T-cell (primary cell): Measurements from ENCODE around the gene SEMA6C. TPM values are rescaled to one million over a fixed set of nuclear protein-coding genes. Genes with fewer than 3 reads are reported as not detected.
A peak's percentile ranks its signal among the peaks of the same experiment; 100 is the strongest.
"Not testable (repeated sequence)": the region's sequence is repeated elsewhere in the genome, so short reads cannot be mapped to it uniquely, and the experiment has no call there.

Experiments used
- ATAC-seq, 4 experiments: fragments of 200-7000 bp in 3 of 4; fragments of 150-1000 bp in 1 of 4; cut with Tn5 transposase; replicated peaks in 1 of 4; 1 replicate in 3 of 4; 2 replicates in 1 of 4; pipeline ENCODE4 v1.10.0; 2021; ENCODE audit warnings: moderate library complexity in 3 of 4, mild to moderate bottlenecking in 2 of 4, moderate number of reproducible peaks in 1 of 4
- CTCF ChIA-PET, 2 donors: fragments of 300-600 bp; sonication (Branson Sonifier 250); formaldehyde crosslinking; loops; one replicate each; lab custom pipeline; 2022; ENCODE audit warnings: antibody characterized with exemption in 2 of 2; lab: Charles Lee
- POLR2A ChIA-PET, 2 donors: fragments of 300-600 bp; sonication (Branson Sonifier 250); formaldehyde crosslinking; loops; one replicate each; lab custom pipeline; 2022; ENCODE audit warnings: antibody characterized with exemption in 2 of 2; lab: Charles Lee
- DNase-seq, 35 experiments: peaks; one replicate each; pipeline versions ENCODE4 v3.0.0 to v3.0.0-alpha.2; 2013 to 2023
- H3K27ac ChIP-seq: one replicate; pipeline ENCODE4 v1.5.1; 2013; ENCODE audit warnings: low read length
- H3K27me3 ChIP-seq, 2 experiments: replicated peaks in 1 of 2; 1 replicate in 1 of 2; 2 replicates in 1 of 2; pipeline versions ENCODE4 v1.6.1 to v1.7.0; 2013; ENCODE audit warnings: low read length in 1 of 2, mixed read lengths in 1 of 2; ENCODE audit not compliant: control insufficient read depth in 2 of 2, insufficient read depth in 2 of 2; ENCODE audit errors: extremely low read depth in 1 of 2
- H3K36me3 ChIP-seq, 2 donors: 1 replicate in 1 of 2; 2 replicates in 1 of 2; pipeline versions ENCODE4 v1.6.1 to v1.7.0; 2013; ENCODE audit warnings: low read length in 1 of 2; ENCODE audit not compliant: control insufficient read depth in 2 of 2, insufficient read depth in 1 of 2; ENCODE audit errors: extremely low read depth in 1 of 2
- H3K4me1 ChIP-seq, 2 experiments: 1 replicate in 1 of 2; 2 replicates in 1 of 2; pipeline versions ENCODE4 v1.6.1 to v1.7.0; 2013; ENCODE audit warnings: low read length in 2 of 2, mixed read lengths in 1 of 2; ENCODE audit not compliant: insufficient read depth in 2 of 2, control insufficient read depth in 1 of 2; ENCODE audit errors: extremely low read depth in 1 of 2
- H3K4me3 ChIP-seq, 2 donors: 1 replicate in 1 of 2; 2 replicates in 1 of 2; pipeline versions ENCODE4 v1.5.1 to v1.7.0; 2013; ENCODE audit warnings: mild to moderate bottlenecking in 2 of 2, low read length in 1 of 2, moderate library complexity in 1 of 2; ENCODE audit not compliant: control insufficient read depth in 1 of 2; ENCODE audit errors: extremely low read depth in 1 of 2
- H3K9me3 ChIP-seq: 2 replicates; pipeline ENCODE4 v1.7.0; 2013
- H3K27ac Mint-ChIP-seq, 2 donors: one replicate each; pipeline ENCODE4 v1.8.0; 2020 to 2021; ENCODE audit warnings: mild to moderate bottlenecking in 2 of 2, mixed read lengths in 2 of 2
- H3K27me3 Mint-ChIP-seq, 2 donors: one replicate each; pipeline ENCODE4 v1.8.0; 2021 to 2022; ENCODE audit warnings: mixed read lengths in 2 of 2
- H3K36me3 Mint-ChIP-seq: one replicate; pipeline ENCODE4 v1.8.0; 2021; ENCODE audit warnings: mixed read lengths
- H3K4me1 Mint-ChIP-seq, 3 donors: one replicate each; pipeline ENCODE4 v1.8.0; 2020 to 2022; ENCODE audit warnings: mixed read lengths in 3 of 3, mild to moderate bottlenecking in 1 of 3
- H3K4me3 Mint-ChIP-seq, 3 donors: one replicate each; pipeline ENCODE4 v1.8.0; 2020 to 2022; ENCODE audit warnings: mild to moderate bottlenecking in 3 of 3, mixed read lengths in 3 of 3, moderate library complexity in 3 of 3
- H3K9me3 Mint-ChIP-seq, 3 donors: one replicate each; pipeline ENCODE4 v1.8.0; 2020 to 2022; ENCODE audit warnings: mixed read lengths in 3 of 3
- WGBS: methylation state at CpG from one replicate; pipeline ENCODE4 v1.1.5; 2013; ENCODE audit warnings: missing lambda C conversion rate; ENCODE audit not compliant: insufficient coverage; 5-methylcytosine and 5-hydroxymethylcytosine counted together
- total RNA-seq, 35 experiments: library from RNA in 6 of 35; stranded (reverse) in 6 of 35; fragments of 120-200 nt in 1 of 35; gene quantifications; one replicate each; pipeline versions ENCODE4 v1.2.1 to v1.2.4 and lab custom pipeline; 2013 to 2026

Gene SEMA6C
- total RNA-seq, 5 donors from 2014 or later (not counting 1 experiment from before 2014, with no cell fraction given), result 2.5 to 11.5 (median 8.5) TPM

GRCh38 chr1:151189637-151190445 lies 43.4 kb upstream of the SEMA6C start, which contains the start of gene VPS72:
Gene VPS72 (minus strand): TSS chr1:151190197. CDS start chr1:151190121, 76 bp downstream.
- peak within 1 kb of the TSS; percentile 97 to 98 for H3K27ac Mint-ChIP-seq
- Histone ChIP-seq H3K9me3 (no peaks in the 10 kb centered on the region), H3K4me3 (peak within 1 kb of the TSS; percentile 78 to 85), H3K36me3 (peaks cover 3 to 13% of the 10 kb centered on the region in 2 donors), H3K27ac (peak within 1 kb of the TSS; percentile 70), H3K4me1 (peaks cover 12 to 15% of the 10 kb centered on the region in 2 experiments), H3K27me3 (no peaks in the 10 kb centered on the region)
- peaks cover 34 to 40% (median 37%) of the 10 kb centered on the region in 3 donors for H3K4me1 Mint-ChIP-seq
- ChIA-PET POLR2A (interaction anchor here (0.6 to 1.4 kb wide), 9 partner anchors 9 to 1142 kb away, joined by 3 to 6 read pairs (median 3); partner anchors contain the start of genes LYSMD1 (in 1 of the 2), PIP5K1A (in 1 of the 2), SCNM1 (in 1 of the 2) and ZNF687 (in 1 of the 2)), CTCF (interaction anchor here in 1 of 2 donors (0.6 to 2.1 kb wide), 9 partner anchors 24 to 692 kb away, joined by 3 to 8 read pairs (median 4); partner anchors contain the start of genes PSMD4 and TNFAIP8L2)
- H3K4me3 Mint-ChIP-seq, result peak within 1 kb of the TSS; percentile 98 to 100 (median 99)
- no peaks in the 10 kb centered on the region for H3K9me3 Mint-ChIP-seq
- H3K36me3 Mint-ChIP-seq, result peaks cover 13% of the 10 kb centered on the region
- WGBS, result under 1% methylated on average over 36 of the region's 42 CpGs
- peak; percentile 92 to 95 (median 94) for ATAC-seq
- peak; percentile 67 to 91 (median 82) for DNase-seq
- H3K27me3 Mint-ChIP-seq, result no peaks in the 10 kb centered on the region

GRCh38 chr1:151188667-151189066 lies 42.2 kb upstream of the SEMA6C start:
- H3K4me1 Mint-ChIP-seq, result peaks cover 34 to 40% (median 37%) of the 10 kb centered on the region in 3 donors
- DNase-seq, H3K9me3 Mint-ChIP-seq, CTCF ChIA-PET, H3K4me3 ChIP-seq, H3K9me3 ChIP-seq, H3K27ac ChIP-seq, H3K27me3 ChIP-seq, ATAC-seq, H3K27me3 Mint-ChIP-seq: not testable (repeated sequence)
- WGBS, result 100% methylated on average over 2 of the region's 8 CpGs
- H3K36me3 Mint-ChIP-seq, result peaks cover 20% of the 10 kb centered on the region
- POLR2A ChIA-PET, result interaction anchor here in 1 of 2 donors (0.6 kb wide), 1 partner anchor 156 kb away, joined by 4 read pairs; no protein-coding TSS in a partner anchor
- peaks cover 3 to 25% of the 10 kb centered on the region in 2 donors for H3K36me3 ChIP-seq
- peak overlapping the region in 1 of 2 donors; percentile 19 for H3K27ac Mint-ChIP-seq
- peaks cover 12 to 15% of the 10 kb centered on the region in 2 experiments for H3K4me1 ChIP-seq
- peak overlapping the region; percentile 98 to 100 (median 99) for H3K4me3 Mint-ChIP-seq

- Mint-ChIP-seq H3K9me3 (no peaks in the 10 kb centered on the region), H3K4me1 (peaks cover 34 to 40% (median 37%) of the 10 kb centered on the region in 3 donors), H3K36me3 (peaks cover 28% of the 10 kb centered on the region), H3K27ac (no peak overlapping the region), H3K27me3 (no peaks in the 10 kb centered on the region), H3K4me3 (no peak overlapping the region)
- Histone ChIP-seq H3K4me3 (no peak overlapping the region), H3K9me3 (no peaks in the 10 kb centered on the region), H3K4me1 (peaks cover 12 to 15% of the 10 kb centered on the region in 2 experiments), H3K36me3 (peaks cover 3 to 38% of the 10 kb centered on the region in 2 donors), H3K27me3 (no peaks in the 10 kb centered on the region), H3K27ac (no peak overlapping the region)
- ChIA-PET POLR2A (interaction anchor here in 1 of 2 donors (0.5 kb wide), 1 partner anchor 10 kb away, joined by 3 read pairs; no protein-coding TSS in a partner anchor), CTCF (interaction anchor here in 1 of 2 donors (0.6 kb wide), 1 partner anchor 49 kb away, joined by 3 read pairs; no protein-coding TSS in a partner anchor)
- no peak for DNase-seq
- no CpG with 5 or more reads among the region's 1 CpG for WGBS
- ATAC-seq, result no peak
Observed at GRCh38 chr1:151187205-151187604, 40.8 kb upstream of the SEMA6C start.

- CTCF ChIA-PET, result no interaction called here
- no peak overlapping the region for H3K27ac Mint-ChIP-seq
- peaks cover 17 to 23% (median 21%) of the 10 kb centered on the region in 3 donors for H3K4me1 Mint-ChIP-seq
- DNase-seq, result no peak
- 100% methylated on average over 2 of the region's 10 CpGs for WGBS
- no peak overlapping the region for H3K4me3 Mint-ChIP-seq
- Histone ChIP-seq H3K27ac (no peak overlapping the region), H3K36me3 (peaks cover 8 to 55% of the 10 kb centered on the region in 2 donors), H3K27me3 (no peaks in the 10 kb centered on the region), H3K9me3 (no peaks in the 10 kb centered on the region), H3K4me3 (no peak overlapping the region), H3K4me1 (peaks cover 7 to 8% of the 10 kb centered on the region in 2 experiments)
- POLR2A ChIA-PET, result interaction anchor here in 1 of 2 donors (0.6 kb wide), 1 partner anchor 133 kb away, joined by 6 read pairs; no protein-coding TSS in a partner anchor
- peaks cover 38% of the 10 kb centered on the region for H3K36me3 Mint-ChIP-seq
- H3K9me3 Mint-ChIP-seq, result no peaks in the 10 kb centered on the region
- no peak for ATAC-seq
- no peaks in the 10 kb centered on the region for H3K27me3 Mint-ChIP-seq
Observed at GRCh38 chr1:151184211-151184610, 37.8 kb upstream of the SEMA6C start.

- peaks cover 18 to 67% of the 10 kb centered on the region in 2 donors for H3K36me3 ChIP-seq
- H3K9me3 ChIP-seq, result no peaks in the 10 kb centered on the region
- WGBS, result 96% methylated on average over 16 of the region's 17 CpGs
- Mint-ChIP-seq H3K9me3 (no peaks in the 10 kb centered on the region), H3K36me3 (peaks cover 53% of the 10 kb centered on the region), H3K4me1 (peaks cover 0 to 10% (median 2%) of the 10 kb centered on the region in 3 donors), H3K27ac (peak overlapping the region in 1 of 2 donors; percentile 25), H3K27me3 (no peaks in the 10 kb centered on the region), H3K4me3 (no peak overlapping the region)
- POLR2A ChIA-PET, result interaction anchor here in 1 of 2 donors (0.5 kb wide), 1 partner anchor 13 kb away, joined by 5 read pairs; the partner anchor contains the start of gene VPS72
- DNase-seq (no peak), ATAC-seq (no peak)
- no peaks in the 10 kb centered on the region for H3K27me3 ChIP-seq
- CTCF ChIA-PET, result interaction anchor here (0.7 to 1.4 kb wide), 5 partner anchors 27 to 150 kb away, joined by 3 to 5 read pairs (median 3); no protein-coding TSS in a partner anchor
- no peak overlapping the region for H3K27ac ChIP-seq
- no peak overlapping the region for H3K4me3 ChIP-seq
- no peaks in the 10 kb centered on the region for H3K4me1 ChIP-seq
Observed at GRCh38 chr1:151176514-151177045, 30.1 kb upstream of the SEMA6C start.
